Thoracic aorta (tissue), 2 donors: Measurements from ENCODE around the gene CES5A. TPM values are rescaled to one million over a fixed set of nuclear protein-coding genes. Genes with fewer than 3 reads are reported as not detected.
"Not testable (repeated sequence)": the region's sequence is repeated elsewhere in the genome, so short reads cannot be mapped to it uniquely, and the experiment has no call there.

ENCODE experiments used
- ATAC-seq: fragments of 150-250 bp; one replicate; pipeline ENCODE4 v1.8.0; 2017; ENCODE audit warnings: low read depth; ENCODE audit not compliant: insufficient number of reproducible peaks, low FRiP score
- DNase-seq: peaks from one replicate; pipeline ENCODE4 v3.0.0-alpha.2; 2020; ENCODE audit warnings: low spot score
- H3K27ac ChIP-seq, 2 donors: fragments of 200-600 bp; sonication (generic); 1 replicate in 1 of 2; 2 replicates in 1 of 2; pipeline ENCODE4 v1.5.1; 2016; ENCODE audit warnings: mild to moderate bottlenecking in 2 of 2, moderate library complexity in 2 of 2
- H3K27me3 ChIP-seq: fragments of 200-600 bp; sonication (generic); replicated peaks from 2 replicates; pipeline ENCODE4 v1.6.0; 2016; ENCODE audit warnings: mild to moderate bottlenecking; ENCODE audit not compliant: insufficient read depth
- H3K36me3 ChIP-seq: fragments of 200-600 bp; sonication (generic); one replicate; pipeline ENCODE4 v1.5.1; 2016
- H3K4me1 ChIP-seq, 2 donors: fragments of 200-600 bp; sonication (generic); 1 replicate in 1 of 2; 2 replicates in 1 of 2; pipeline versions ENCODE4 v1.5.1 to v1.6.0; 2016; ENCODE audit warnings: low read depth in 2 of 2, mild to moderate bottlenecking in 1 of 2; ENCODE audit not compliant: control insufficient read depth in 1 of 2
- H3K4me3 ChIP-seq: fragments of 200-600 bp; sonication (generic); 2 replicates; pipeline ENCODE4 v1.5.1; 2016; ENCODE audit warnings: mild to moderate bottlenecking
- H3K9me3 ChIP-seq: fragments of 200-600 bp; sonication (generic); 2 replicates; pipeline ENCODE4 v1.5.1; 2016
- total RNA-seq, 2 donors: library from RNA; depleted of rRNA; stranded (reverse); fragments of >200 nt; gene quantifications; one replicate each; pipeline versions ENCODE4 v1.1.0 to v1.2.3, GENCODE V29; 2016
- TF ChIP-seq, protein P1 (sequence below): fragments of 200-600 bp; sonication (generic); IDR thresholded peaks from one replicate; pipeline ENCODE4 v1.5.1; 2019; ENCODE audit warnings: antibody characterized with exemption

CES5A gene
- total RNA-seq, 2 donors from 2014 or later, result not detected

DNA sequence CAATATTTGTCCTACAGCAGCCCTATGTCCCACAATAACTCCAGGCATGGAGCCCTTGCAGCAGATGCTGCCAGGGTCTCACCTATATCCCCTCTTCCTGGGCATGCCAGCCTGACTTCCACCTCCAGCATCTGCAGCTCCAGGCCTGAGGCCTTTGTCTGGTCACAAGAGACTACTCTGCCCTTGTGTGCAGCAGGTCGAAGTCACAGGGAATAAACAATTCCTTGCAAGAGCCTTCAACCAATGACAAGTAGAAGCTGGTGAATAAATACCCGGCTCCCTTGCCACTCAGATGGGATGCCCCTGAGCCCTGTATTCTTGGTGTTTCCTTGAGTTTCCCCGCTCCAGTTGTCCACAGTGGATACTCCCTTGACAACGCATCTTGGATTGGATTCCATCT, 65.3 kb downstream of the CES5A start:
- TF ChIP-seq, protein P1, sequence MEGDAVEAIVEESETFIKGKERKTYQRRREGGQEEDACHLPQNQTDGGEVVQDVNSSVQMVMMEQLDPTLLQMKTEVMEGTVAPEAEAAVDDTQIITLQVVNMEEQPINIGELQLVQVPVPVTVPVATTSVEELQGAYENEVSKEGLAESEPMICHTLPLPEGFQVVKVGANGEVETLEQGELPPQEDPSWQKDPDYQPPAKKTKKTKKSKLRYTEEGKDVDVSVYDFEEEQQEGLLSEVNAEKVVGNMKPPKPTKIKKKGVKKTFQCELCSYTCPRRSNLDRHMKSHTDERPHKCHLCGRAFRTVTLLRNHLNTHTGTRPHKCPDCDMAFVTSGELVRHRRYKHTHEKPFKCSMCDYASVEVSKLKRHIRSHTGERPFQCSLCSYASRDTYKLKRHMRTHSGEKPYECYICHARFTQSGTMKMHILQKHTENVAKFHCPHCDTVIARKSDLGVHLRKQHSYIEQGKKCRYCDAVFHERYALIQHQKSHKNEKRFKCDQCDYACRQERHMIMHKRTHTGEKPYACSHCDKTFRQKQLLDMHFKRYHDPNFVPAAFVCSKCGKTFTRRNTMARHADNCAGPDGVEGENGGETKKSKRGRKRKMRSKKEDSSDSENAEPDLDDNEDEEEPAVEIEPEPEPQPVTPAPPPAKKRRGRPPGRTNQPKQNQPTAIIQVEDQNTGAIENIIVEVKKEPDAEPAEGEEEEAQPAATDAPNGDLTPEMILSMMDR, result no peak
- no peak for ATAC-seq
- Histone ChIP-seq H3K4me3 (no peak overlapping the region), H3K27ac (no peak overlapping the region), H3K4me1 (no peaks in the 10 kb centered on the region), H3K36me3 (no peaks in the 10 kb centered on the region), H3K27me3 (no peaks in the 10 kb centered on the region), H3K9me3 (no peaks in the 10 kb centered on the region)
- DNase-seq, result no peak

DNA sequence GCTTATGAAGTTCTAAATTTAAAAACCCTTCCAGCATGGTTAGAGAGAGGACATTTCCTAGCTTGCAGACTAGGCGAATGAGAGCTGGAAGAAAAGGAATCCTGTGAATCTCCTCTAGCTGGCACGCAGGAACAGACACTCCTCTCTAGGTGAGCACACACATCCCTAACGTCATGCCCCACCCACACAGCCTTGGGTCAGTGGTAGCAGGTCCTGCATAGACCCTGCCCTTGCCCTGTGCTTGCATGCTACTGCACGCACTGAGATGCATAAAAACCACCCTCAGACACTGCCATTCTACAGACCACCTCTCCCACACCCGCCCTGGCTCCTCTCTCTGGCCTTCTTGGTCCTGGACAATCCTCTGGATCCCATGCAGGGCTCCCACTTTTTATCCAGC, 65.8 kb downstream of the CES5A start:
- no peaks in the 10 kb centered on the region for H3K9me3 ChIP-seq
- DNase-seq, result no peak
- H3K4me1 ChIP-seq, result no peaks in the 10 kb centered on the region
- ATAC-seq, result no peak
- H3K4me3 ChIP-seq, result no peak overlapping the region
- H3K27me3 ChIP-seq, result no peaks in the 10 kb centered on the region
- TF ChIP-seq, protein P1, result no peak
- H3K36me3 ChIP-seq, result no peaks in the 10 kb centered on the region
- H3K27ac ChIP-seq, result no peak overlapping the region

DNA sequence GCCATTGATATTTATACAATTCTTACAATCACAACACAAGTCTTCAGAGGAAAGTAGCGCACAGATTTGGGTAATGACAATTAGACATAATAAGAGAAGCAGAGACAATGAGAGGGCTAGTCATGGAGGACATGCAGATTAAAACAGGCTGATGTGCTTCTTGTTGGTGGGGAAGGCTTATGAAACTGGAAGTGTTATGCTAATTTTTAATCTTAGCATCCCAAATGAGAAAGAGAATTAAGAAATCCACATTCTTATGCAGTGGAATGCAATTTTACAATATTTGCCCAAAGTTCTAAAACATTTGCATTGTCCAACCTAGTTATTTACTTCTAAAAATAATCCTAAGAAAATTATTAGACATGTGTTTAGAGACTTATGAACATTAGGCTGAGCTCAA, 66.9 kb downstream of the CES5A start:
- not testable (repeated sequence) for DNase-seq, H3K27ac ChIP-seq, H3K4me1 ChIP-seq, ATAC-seq, H3K4me3 ChIP-seq, H3K27me3 ChIP-seq, H3K36me3 ChIP-seq, H3K9me3 ChIP-seq

DNA sequence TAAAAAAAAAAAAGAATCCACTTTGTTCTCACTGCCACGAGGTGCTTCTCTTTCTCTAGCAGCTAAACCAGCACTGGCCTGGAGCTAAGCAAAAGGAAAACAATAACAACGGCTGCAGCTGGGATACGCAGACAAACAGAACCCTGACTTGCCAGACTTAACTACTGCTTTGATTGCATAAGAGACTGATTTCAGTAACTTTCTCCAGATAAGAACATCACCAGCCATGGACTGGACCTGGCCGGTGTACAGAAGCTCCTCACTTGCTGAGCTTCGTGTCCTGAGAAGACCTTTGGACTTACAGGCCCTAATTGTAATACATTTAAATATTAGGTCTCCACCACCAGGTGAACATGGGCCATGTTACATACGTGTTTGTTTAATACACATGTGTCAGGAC, 70.1 kb downstream of the CES5A start:
- not testable (repeated sequence) for H3K27ac ChIP-seq, H3K36me3 ChIP-seq, H3K9me3 ChIP-seq, H3K4me3 ChIP-seq, H3K4me1 ChIP-seq, ATAC-seq, DNase-seq, H3K27me3 ChIP-seq

DNA sequence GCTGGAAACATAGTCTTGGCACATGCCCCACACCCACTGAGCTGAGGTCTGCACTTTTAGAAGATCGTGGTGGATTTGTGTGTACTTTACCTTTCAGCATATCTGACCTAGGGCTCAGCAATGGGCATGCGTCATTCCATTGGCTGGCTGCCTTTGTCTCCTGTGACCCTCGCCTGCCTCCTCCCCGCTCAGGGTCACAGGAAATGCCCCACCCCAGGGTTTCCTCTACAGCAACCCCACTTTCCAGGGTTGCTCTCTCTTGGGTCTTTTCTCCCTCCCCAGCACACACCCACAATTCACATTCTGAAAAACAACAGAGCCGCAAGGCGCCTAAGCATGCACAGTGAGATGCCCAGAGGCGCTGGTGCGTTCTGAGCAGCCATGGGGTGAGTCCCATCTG, 71.5 kb downstream of the CES5A start:
- not testable (repeated sequence) for ATAC-seq, H3K4me3 ChIP-seq, H3K9me3 ChIP-seq, H3K27me3 ChIP-seq, H3K4me1 ChIP-seq, H3K27ac ChIP-seq, DNase-seq, H3K36me3 ChIP-seq

Other genes with a start within 250 kb of the CES5A start
- under 1 TPM in 1 of 2 donors, not detected in 1; 0.85 TPM for gene SLC6A2, start 219.4 kb downstream of the CES5A start, total RNA-seq
- gene CES1, start 42.3 kb downstream of the CES5A start, total RNA-seq, result 10 to 100 TPM; 22.7 to 24.8 TPM